Stimulated activated naive CD8-positive, alpha-beta T cell treated with anti-CD3 and anti-CD28 coated beads, Interleukin-15, Interleukin-2, amounts not matched to agents 100 ng/mL and 50 ng/mL, for 24 hours (primary cell): Measurements from ENCODE around the gene P2RY8.
A peak's percentile ranks its signal among the peaks of the same experiment; 100 is the strongest.

Source experiments
- H3K27ac Mint-ChIP-seq: one replicate; pipeline ENCODE4 v1.8.0; 2021; ENCODE audit warnings: mild to moderate bottlenecking, mixed read lengths
- H3K27me3 Mint-ChIP-seq: one replicate; pipeline ENCODE4 v1.8.0; 2021; ENCODE audit warnings: mixed read lengths
- H3K36me3 Mint-ChIP-seq: one replicate; pipeline ENCODE4 v1.8.0; 2021; ENCODE audit warnings: low read depth, mixed read lengths
- H3K4me1 Mint-ChIP-seq: one replicate; pipeline ENCODE4 v1.8.0; 2021; ENCODE audit warnings: low read depth, mixed read lengths
- H3K4me3 Mint-ChIP-seq: one replicate; pipeline ENCODE4 v1.8.0; 2021; ENCODE audit warnings: mild to moderate bottlenecking, mixed read lengths
- H3K9me3 Mint-ChIP-seq: one replicate; pipeline ENCODE4 v1.8.0; 2021; ENCODE audit warnings: mixed read lengths

Gene P2RY8

DNA sequence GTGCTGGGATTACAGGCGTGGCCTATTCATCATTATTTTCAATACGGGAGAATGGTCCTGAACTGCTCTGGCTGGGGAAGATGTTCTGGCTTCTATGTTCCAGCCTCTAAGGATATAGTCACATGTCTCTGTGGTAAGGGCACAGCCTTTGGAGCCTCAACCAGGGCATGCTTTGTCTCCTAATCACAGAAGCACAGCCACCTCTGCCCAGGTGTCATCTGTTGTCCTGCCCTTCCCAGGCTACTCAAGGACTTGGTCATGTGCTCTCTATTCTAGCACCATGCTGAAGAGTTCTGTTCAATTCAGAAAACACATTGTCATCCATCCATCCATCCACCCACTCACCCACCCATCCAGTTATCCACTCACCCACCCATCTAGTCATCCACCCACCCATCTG lies 113.8 kb downstream of the P2RY8 start:
- Mint-ChIP-seq H3K4me3 (no peak overlapping the region), H3K27ac (no peak overlapping the region)

DNA sequence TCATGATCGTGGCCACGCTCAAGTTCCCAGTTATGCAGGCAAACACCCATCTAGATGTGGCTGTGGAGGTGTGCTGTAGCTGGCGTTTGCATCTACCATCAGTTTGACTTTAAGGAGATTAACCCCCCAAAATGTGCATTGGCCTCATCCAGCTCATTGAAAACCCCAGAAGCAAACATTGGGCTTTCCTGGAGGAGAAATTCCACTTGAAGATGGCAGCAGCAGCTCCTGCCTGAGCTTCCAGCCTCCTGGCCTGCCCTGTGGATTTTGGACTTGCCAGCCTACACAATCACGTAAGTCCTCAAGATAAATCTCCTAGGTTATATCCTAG lies 114.9 kb downstream of the P2RY8 start:
- H3K4me1 Mint-ChIP-seq, result no peaks in the 10 kb centered on the region

More for the DNA sequence above, 113.8 kb downstream of the P2RY8 start:
- Mint-ChIP-seq H3K9me3 (peaks cover 9% of the 10 kb centered on the region), H3K36me3 (peaks cover 66% of the 10 kb centered on the region), H3K27me3 (no peaks in the 10 kb centered on the region), H3K4me1 (no peaks in the 10 kb centered on the region)

DNA sequence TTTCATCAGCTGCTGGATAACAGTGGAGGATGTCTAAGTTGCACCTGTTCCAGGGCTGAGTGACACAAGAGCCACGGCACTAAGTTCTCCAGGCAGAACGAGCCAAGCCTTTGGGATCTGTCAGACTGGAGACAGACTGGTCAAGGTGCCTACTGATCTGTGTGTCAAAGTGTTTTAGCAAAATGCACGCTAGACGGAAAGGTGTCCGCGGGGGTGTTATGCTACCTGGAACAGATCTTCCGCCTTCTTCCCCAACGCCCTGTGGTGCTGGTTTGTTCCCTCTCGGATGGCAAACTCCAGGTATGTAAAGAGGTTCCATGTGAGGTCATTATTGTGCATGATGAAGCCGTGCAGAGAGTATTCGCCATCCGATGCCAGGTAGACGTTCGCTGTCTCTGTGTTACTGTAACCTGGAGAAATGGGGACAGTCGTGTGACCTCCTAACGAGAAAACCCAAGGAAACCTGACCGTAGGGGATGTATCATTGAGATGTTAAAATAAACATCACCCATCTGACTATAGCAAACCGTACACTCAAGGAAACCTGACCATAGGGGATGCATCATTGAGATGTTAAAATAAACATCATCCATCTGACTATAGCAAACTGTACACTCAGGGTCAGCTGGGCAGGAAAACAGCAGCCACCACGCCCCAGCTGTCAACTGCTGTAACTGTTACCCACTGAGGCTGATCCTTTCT lies 115.4 kb downstream of the P2RY8 start:
- Mint-ChIP-seq H3K9me3 (peaks cover 9% of the 10 kb centered on the region), H3K4me1 (no peaks in the 10 kb centered on the region), H3K36me3 (peaks cover 58% of the 10 kb centered on the region), H3K27me3 (no peaks in the 10 kb centered on the region), H3K27ac (no peak overlapping the region), H3K4me3 (no peak overlapping the region)

More for the DNA sequence above, 114.9 kb downstream of the P2RY8 start:
- Mint-ChIP-seq H3K9me3 (peaks cover 9% of the 10 kb centered on the region), H3K4me3 (no peak overlapping the region), H3K27ac (no peak overlapping the region), H3K36me3 (peaks cover 62% of the 10 kb centered on the region), H3K27me3 (no peaks in the 10 kb centered on the region)

DNA sequence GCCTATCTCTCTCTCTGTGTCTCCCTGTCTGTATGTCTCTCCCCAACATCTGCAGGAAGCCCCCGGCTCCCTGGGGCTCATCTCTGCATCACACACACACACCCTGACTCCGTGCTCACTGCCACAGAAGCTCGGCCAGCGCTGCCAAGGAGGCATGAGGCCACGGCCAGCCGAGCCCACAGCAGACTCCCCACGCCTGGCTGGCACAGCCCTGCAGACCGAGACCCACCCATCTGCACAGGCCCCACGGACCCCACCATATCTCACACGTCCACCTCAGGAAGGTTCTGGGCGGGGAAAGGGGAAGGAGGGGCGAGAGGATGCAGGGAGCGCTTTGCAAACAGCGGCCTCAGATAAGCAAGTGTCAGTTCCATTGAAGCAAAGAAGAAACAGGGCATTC lies 116.6 kb downstream of the P2RY8 start:
- Mint-ChIP-seq H3K4me3 (no peak overlapping the region), H3K9me3 (peaks cover 9% of the 10 kb centered on the region), H3K4me1 (no peaks in the 10 kb centered on the region), H3K27me3 (no peaks in the 10 kb centered on the region), H3K27ac (peak overlapping the region; percentile 65), H3K36me3 (peaks cover 50% of the 10 kb centered on the region)

DNA sequence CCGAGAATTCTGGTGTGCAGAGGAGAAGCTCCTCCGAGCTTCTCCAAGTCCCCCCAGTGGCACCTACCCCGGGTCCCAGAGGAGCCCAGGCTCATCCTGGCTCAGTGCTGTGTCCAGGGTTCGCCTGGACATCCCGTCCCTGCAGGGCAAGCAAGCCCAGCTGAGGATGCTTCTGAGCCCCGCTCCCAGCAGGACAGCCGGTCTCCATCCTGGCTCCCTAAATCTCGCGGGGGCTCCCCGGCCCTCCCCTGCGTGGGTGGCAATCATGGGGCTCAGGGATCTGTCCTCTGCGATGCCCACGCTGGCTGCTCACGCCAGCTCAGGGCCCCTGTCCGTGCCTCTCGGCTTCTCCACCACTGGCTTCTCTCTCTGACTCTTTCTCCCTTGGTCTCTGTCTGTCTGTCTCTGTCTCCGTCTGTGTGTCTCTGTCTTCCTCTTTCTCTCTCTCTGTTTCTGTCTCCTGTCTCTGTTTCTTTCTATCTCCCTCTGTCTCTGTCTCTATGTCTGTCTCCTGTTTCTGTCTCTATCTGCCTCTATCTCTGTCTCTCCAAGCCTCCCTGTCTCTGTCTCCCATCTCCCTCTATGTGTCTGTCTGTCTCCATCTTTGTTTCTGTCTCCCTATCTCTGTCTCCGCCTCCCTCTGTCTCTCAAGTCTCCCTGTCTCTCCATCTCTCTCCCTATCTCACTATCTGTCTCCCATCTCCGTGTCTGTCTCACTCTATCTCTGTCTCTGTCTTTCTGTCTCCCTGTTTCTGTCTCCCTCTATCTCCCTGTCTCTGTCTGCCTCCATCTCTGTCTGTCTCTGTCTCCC lies 117.2 kb downstream of the P2RY8 start:
- Mint-ChIP-seq H3K9me3 (peaks cover 5% of the 10 kb centered on the region), H3K4me3 (peak overlapping the region; percentile 0), H3K36me3 (peaks cover 43% of the 10 kb centered on the region), H3K27ac (peak overlapping the region; percentile 65), H3K4me1 (no peaks in the 10 kb centered on the region), H3K27me3 (no peaks in the 10 kb centered on the region)

DNA sequence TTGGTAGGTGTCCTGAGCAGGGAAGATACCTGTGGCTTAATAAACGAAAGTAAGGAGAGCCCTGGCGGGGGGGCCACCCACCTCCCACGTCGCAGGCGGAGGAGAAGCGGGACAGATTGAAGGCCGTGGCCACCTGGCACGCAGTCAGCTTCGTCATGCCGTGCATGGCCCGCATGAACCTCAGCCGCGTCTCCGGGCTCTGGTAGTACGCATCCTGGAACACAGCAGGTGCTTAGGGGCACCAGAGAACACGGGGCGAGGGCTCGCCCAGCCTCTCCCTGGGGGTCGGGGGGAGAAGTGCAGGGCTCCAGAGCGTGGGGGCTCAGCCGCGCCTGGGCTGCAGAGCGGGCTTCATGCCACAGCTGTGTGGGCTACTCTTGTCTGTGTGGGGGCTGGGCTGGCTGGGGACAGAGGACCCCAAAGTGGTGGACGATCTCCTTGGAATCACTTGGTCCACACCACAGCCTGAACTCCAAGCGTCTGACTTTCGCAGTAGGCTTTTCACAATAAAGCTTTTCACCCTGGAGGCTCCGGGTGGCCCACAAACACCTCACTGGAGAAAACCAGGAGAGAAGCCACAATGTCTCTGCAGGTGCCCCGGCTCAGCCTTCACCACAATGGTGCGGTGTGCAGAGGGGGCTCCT lies 118.0 kb downstream of the P2RY8 start:
- H3K9me3 Mint-ChIP-seq, result peaks cover 3% of the 10 kb centered on the region
- H3K4me3 Mint-ChIP-seq, result no peak overlapping the region
- H3K4me1 Mint-ChIP-seq, result no peaks in the 10 kb centered on the region
- H3K36me3 Mint-ChIP-seq, result peaks cover 40% of the 10 kb centered on the region
- H3K27me3 Mint-ChIP-seq, result no peaks in the 10 kb centered on the region
- H3K27ac Mint-ChIP-seq, result no peak overlapping the region

DNA sequence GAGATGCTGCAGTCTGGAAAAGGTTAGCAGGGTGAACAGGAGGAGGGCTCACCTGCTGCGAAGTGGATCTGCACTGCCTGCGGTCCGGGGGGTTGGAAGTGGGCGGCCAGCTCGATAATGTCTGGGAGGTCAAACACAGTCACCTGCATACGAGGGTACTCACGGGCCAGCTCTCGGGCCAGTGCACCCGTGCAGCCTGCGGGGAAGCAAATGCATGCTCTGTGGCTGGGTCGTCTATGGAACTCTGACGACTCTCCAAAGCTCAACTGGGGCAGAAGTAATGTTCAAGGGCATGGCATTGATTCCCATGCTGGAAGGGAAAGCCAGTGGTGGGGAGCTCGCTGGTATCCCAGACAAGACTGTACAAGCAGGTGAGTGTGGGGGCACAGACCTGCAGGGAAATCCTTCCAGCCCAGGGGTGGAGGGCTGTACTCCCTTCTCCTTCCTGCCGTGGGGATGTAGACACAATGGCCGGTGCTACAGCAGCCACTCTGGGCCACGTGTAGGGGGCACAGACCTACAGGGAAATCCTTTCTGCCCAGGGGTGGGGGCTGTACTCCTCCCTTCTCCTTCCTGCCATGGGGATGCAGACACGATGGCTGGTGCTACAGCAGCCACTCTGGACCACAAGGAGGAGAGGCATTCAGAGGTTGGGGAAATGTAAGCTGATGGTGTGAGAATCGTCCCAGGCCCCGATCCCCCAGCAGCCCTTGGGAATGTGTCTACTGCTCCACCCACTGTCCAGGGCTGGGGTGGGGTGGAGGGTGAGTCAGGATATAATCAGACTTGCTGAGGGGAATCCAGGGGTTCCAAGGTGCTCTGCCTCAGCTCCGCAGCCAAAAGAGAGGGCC lies 118.8 kb downstream of the P2RY8 start:
- H3K36me3 Mint-ChIP-seq, result peaks cover 39% of the 10 kb centered on the region
- peaks cover 3% of the 10 kb centered on the region for H3K9me3 Mint-ChIP-seq
- no peaks in the 10 kb centered on the region for H3K27me3 Mint-ChIP-seq

DNA sequence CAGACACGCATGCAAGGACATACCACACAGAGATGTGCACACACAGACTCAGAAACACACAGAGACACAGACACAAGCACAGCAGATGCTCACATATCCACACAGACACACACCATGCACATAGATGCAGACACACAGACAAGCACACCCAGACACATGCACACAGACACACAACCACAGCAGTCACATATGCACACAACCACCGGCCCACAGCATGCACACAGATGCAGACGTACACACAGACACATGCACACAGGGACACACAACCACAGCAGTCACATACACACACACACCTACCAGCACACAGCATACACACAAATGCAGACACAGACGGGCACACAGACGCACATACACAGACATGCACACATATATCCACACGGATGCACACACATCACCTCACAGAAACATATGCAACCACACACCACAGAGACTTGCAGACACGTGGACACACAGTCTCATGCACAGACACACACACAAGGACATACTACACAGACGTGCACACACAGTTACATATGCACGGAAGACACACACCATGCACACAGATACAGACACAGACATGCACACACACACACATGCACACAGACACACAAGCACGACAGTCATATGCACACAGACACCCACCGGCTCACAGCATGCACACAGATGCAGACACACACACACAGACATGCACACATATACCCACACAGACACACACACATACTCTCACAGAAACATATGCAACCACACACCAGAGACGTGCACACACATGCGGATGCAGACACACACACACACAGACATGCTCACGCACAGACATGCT lies 119.8 kb downstream of the P2RY8 start:
- Mint-ChIP-seq H3K4me3 (no peak overlapping the region), H3K36me3 (peaks cover 39% of the 10 kb centered on the region)

More for the DNA sequence above, 118.8 kb downstream of the P2RY8 start:
- Mint-ChIP-seq H3K4me1 (no peaks in the 10 kb centered on the region), H3K4me3 (no peak overlapping the region), H3K27ac (no peak overlapping the region)

DNA sequence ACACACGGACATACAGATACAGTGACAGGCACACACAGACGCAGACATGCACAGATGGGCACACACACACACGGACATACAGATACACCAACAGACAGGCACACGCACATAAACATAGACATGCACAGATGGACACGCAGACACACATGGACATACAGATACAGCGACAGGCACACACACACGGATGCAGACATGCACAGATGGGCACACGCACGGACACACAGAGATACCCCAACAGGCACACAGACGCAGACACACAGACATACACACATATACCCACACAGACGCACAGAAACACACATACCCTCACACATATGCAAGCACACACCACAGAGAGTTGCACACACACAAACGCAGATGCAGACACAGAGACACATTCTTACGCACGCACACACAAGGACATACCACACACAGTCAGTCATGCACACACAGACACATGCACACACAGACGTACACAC lies 120.6 kb downstream of the P2RY8 start:
- Mint-ChIP-seq H3K4me3 (no peak overlapping the region), H3K4me1 (no peaks in the 10 kb centered on the region), H3K36me3 (peaks cover 38% of the 10 kb centered on the region), H3K27me3 (no peaks in the 10 kb centered on the region), H3K9me3 (no peaks in the 10 kb centered on the region), H3K27ac (no peak overlapping the region)

More for the DNA sequence above, 119.8 kb downstream of the P2RY8 start:
- Mint-ChIP-seq H3K27ac (no peak overlapping the region), H3K9me3 (peaks cover 3% of the 10 kb centered on the region), H3K27me3 (no peaks in the 10 kb centered on the region), H3K4me1 (no peaks in the 10 kb centered on the region)
